Muscle of leg (tissue), 16 donors: ENCODE data around the gene KCNK18. TPM values are rescaled to one million over a fixed set of nuclear protein-coding genes. Genes with fewer than 3 reads are reported as not detected.

ENCODE experiments used
- DNase-seq: peaks from one replicate; pipeline ENCODE4 v3.0.0; 2013
- H3K27ac ChIP-seq: one replicate; pipeline ENCODE4 v1.5.1; 2013; ENCODE audit warnings: mild to moderate bottlenecking, low read length, control low read depth
- H3K27me3 ChIP-seq: one replicate; pipeline ENCODE4 v1.6.1; 2013; ENCODE audit warnings: low read length; ENCODE audit not compliant: control insufficient read depth, insufficient read depth
- H3K36me3 ChIP-seq: one replicate; pipeline ENCODE4 v1.6.1; 2013; ENCODE audit warnings: low read length; ENCODE audit not compliant: control insufficient read depth, insufficient read depth
- H3K4me1 ChIP-seq: one replicate; pipeline ENCODE4 v1.6.1; 2013; ENCODE audit warnings: low read length; ENCODE audit not compliant: control insufficient read depth, insufficient read depth
- H3K4me3 ChIP-seq: one replicate; pipeline ENCODE4 v1.5.1; 2013; ENCODE audit warnings: low read length, control low read depth
- H3K9me3 ChIP-seq: replicated peaks from 2 replicates; pipeline ENCODE4 v1.6.1; 2013; ENCODE audit warnings: low read depth, low read length; ENCODE audit not compliant: control insufficient read depth
- WGBS: methylation state at CpG from one replicate; pipeline ENCODE4 v1.1.5; 2013; ENCODE audit warnings: missing lambda C conversion rate; ENCODE audit not compliant: insufficient coverage; 5-methylcytosine and 5-hydroxymethylcytosine counted together
- long read RNA-seq, 11 donors: transcript quantifications; one replicate each; lab custom pipeline, GENCODE V29; 2026
- polyA plus RNA-seq, 8 donors: library from polyadenylated mRNA; unstranded; fragments of 120-200 nt; gene quantifications; one replicate each; pipeline versions ENCODE4 v1.2.1 to v1.2.3, GENCODE V29; 2013; ENCODE audit warnings: inconsistent platforms in 1 of 8, low replicate concordance in 1 of 8; ENCODE audit not compliant: insufficient read length in 8 of 8, insufficient read depth in 1 of 8
- total RNA-seq: library from RNA; stranded (reverse); fragments of 120-200 nt; gene quantifications from one replicate; pipeline ENCODE4 v1.2.4, GENCODE V29; 2013

The KCNK18 gene
- total RNA-seq (not detected), polyA plus RNA-seq (not detected)
- long read RNA-seq, donor 1: 0 reads
- long read RNA-seq, donor 2: 0 reads
- long read RNA-seq, donor 3: 0 reads
- long read RNA-seq, donor 4: 0 reads
- long read RNA-seq, donor 5: 0 reads
- long read RNA-seq, donor 6: 0 reads
- long read RNA-seq, donor 7: 0 reads
- long read RNA-seq, donor 8: 0 reads
- long read RNA-seq, donor 9: 0 reads
- long read RNA-seq, donor 10: 0 reads
- long read RNA-seq, donor 11: 0 reads

GRCh38 chr10:117197189-117197588 is at the start of gene KCNK18:
Gene KCNK18, plus strand, starts transcription at chr10:117197489. Its CDS starts 0 bp downstream, at chr10:117197489.
- no peaks in the 10 kb centered on the region for H3K27me3 ChIP-seq
- 86% methylated on average over 7 of the region's 12 CpGs for WGBS
- DNase-seq: no peak
- no peaks in the 10 kb centered on the region for H3K4me1 ChIP-seq
- no peak within 1 kb of the TSS for H3K27ac ChIP-seq
- H3K36me3 ChIP-seq: no peaks in the 10 kb centered on the region
- H3K4me3 ChIP-seq: no peak within 1 kb of the TSS
- no peaks in the 10 kb centered on the region for H3K9me3 ChIP-seq

GRCh38 chr10:117148284-117148683 is 49.0 kb upstream of the KCNK18 start:
- H3K36me3 ChIP-seq: no peaks in the 10 kb centered on the region
- DNase-seq: no peak
- no peak overlapping the region for H3K4me3 ChIP-seq
- H3K9me3 ChIP-seq: peaks cover 7% of the 10 kb centered on the region
- WGBS: 70% methylated on average over 2 of the region's 3 CpGs
- H3K4me1 ChIP-seq: peaks cover 3% of the 10 kb centered on the region
- H3K27ac ChIP-seq: no peak overlapping the region
- peaks cover 44% of the 10 kb centered on the region for H3K27me3 ChIP-seq

DNA sequence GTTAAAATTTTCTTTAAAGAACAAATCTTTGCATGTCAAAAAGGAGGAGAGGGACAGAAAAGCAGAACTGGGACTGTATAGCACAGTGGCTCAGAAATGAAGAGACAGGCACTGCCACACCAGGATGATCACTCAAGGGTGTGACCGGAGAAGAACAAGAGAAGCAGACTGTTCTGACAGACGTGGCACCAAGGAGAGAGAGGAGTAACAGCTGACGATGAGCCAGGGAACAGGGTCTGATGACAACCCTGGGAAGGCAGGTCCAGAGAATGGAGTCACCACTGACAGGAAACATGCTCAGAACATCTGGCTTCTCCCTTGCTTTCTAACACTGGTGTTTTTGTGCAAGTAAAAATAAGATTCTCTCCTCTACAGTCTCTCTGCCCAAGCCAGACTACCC is 44.6 kb upstream of the KCNK18 start:
- peaks cover 3% of the 10 kb centered on the region for H3K4me1 ChIP-seq
- no peaks in the 10 kb centered on the region for H3K9me3 ChIP-seq
- H3K36me3 ChIP-seq: no peaks in the 10 kb centered on the region
- WGBS: 36% methylated on average over 3 of the region's 3 CpGs
- H3K4me3 ChIP-seq: no peak overlapping the region
- H3K27me3 ChIP-seq: peaks cover 57% of the 10 kb centered on the region
- no peak overlapping the region for H3K27ac ChIP-seq
- no peak for DNase-seq

DNA sequence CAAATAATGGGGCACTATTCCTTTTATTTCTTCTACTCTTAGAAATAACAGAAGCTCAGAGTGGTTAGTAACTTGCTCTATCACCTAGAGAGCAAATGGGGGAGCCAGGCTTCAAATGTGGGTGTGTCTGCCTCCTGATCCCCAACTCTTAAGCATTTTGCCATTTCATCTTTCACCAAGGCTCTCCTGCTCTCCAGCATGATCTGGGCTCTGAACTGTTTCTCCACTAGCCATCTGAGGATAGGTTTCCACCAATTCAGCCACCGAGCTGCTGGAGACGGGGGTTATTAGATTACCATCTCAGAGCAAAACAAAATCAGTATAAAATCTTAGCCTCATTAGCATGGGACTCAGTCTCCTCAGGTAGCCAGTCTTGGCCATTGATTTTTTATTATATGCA is 39.0 kb upstream of the KCNK18 start:
- Histone ChIP-seq H3K27me3 (peaks cover 76% of the 10 kb centered on the region), H3K4me3 (no peak overlapping the region), H3K27ac (no peak overlapping the region), H3K9me3 (no peaks in the 10 kb centered on the region), H3K36me3 (no peaks in the 10 kb centered on the region), H3K4me1 (peaks cover 6% of the 10 kb centered on the region)
- WGBS: no CpG with 5 or more reads among the region's 2 CpGs
- DNase-seq: no peak

GRCh38 chr10:117159390-117159789 is 37.9 kb upstream of the KCNK18 start:
- WGBS: 13% methylated on average over 4 of the region's 6 CpGs
- no peak for DNase-seq
- peaks cover 82% of the 10 kb centered on the region for H3K27me3 ChIP-seq
- no peaks in the 10 kb centered on the region for H3K36me3 ChIP-seq
- no peak overlapping the region for H3K27ac ChIP-seq
- no peak overlapping the region for H3K4me3 ChIP-seq
- H3K9me3 ChIP-seq: no peaks in the 10 kb centered on the region
- peaks cover 11% of the 10 kb centered on the region for H3K4me1 ChIP-seq

- no peaks in the 10 kb centered on the region for H3K36me3 ChIP-seq
- peaks cover 80% of the 10 kb centered on the region for H3K27me3 ChIP-seq
- peaks cover 18% of the 10 kb centered on the region for H3K4me1 ChIP-seq
- no peak for DNase-seq
- whole genome bisulfite sequencing: no CpG with 5 or more reads among the region's 5 CpGs
- no peak overlapping the region for H3K4me3 ChIP-seq
- no peak overlapping the region for H3K27ac ChIP-seq
- no peaks in the 10 kb centered on the region for H3K9me3 ChIP-seq
Measured at GRCh38 chr10:117160567-117160966, 36.7 kb upstream of the KCNK18 start.

GRCh38 chr10:117161386-117162033 is 35.8 kb upstream of the KCNK18 start:
- H3K4me1 ChIP-seq: peaks cover 26% of the 10 kb centered on the region

DNA sequence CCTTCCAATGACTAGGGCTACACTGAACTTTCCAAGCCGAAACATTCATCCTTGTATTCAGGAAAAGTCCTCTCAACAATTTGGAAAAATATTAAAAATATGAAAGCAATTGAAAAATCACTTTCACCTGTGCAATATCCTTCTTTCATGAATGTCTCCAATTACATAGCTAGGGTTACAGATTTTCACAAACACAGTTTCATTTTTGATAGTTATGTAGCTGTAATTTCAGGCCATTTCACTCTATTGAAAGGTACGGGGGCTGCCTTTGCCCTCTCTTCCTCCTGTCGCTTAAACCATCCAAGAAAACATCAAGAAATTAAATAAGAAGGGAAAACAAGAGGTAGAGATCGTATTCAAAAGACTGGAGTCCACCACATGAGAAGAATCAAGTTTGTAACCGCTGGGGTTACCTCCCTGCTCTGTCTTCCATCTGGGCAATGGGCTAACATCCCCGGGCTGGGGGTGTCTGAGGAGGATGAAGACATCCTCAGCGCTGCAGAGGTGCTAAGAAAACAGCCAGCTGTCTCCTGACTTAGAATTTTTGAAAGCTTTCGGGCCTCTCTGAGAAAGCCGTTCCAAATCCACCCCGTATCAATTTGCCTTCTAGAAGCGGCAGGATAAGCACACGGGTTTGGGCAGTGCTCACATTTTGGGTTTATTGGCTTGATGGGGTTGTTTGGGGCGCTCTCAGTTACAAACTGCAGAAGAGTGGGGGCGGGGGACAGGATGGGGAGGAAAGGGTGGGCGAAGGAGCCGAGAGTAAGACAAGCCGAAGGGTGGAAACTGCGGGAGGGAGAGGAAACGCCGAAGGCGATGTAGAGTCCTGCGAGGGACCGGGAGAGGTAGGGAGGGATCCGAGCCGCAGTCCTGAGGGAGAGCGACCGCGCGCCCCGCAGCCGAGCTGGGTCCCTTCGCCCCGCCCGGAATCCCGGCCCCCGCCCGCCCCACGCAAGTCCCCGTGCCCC is 34.9 kb upstream of the KCNK18 start:
- Histone ChIP-seq H3K4me3 (no peak overlapping the region), H3K36me3 (no peaks in the 10 kb centered on the region), H3K27ac (no peak overlapping the region), H3K4me1 (peaks cover 26% of the 10 kb centered on the region), H3K9me3 (no peaks in the 10 kb centered on the region), H3K27me3 (peaks cover 83% of the 10 kb centered on the region)
- no peak for DNase-seq
- 2% methylated on average over 32 of the region's 39 CpGs for WGBS

More at GRCh38 chr10:117161386-117162033, 35.8 kb upstream of the KCNK18 start:
- peaks cover 82% of the 10 kb centered on the region for H3K27me3 ChIP-seq
- H3K4me3 ChIP-seq: no peak overlapping the region
- no peaks in the 10 kb centered on the region for H3K9me3 ChIP-seq
- no peaks in the 10 kb centered on the region for H3K36me3 ChIP-seq
- DNase-seq: no peak
- 0% methylated on average over 2 of the region's 6 CpGs for WGBS
- H3K27ac ChIP-seq: no peak overlapping the region

- no peaks in the 10 kb centered on the region for H3K9me3 ChIP-seq
- H3K27ac ChIP-seq: no peak overlapping the region
- H3K4me1 ChIP-seq: peaks cover 32% of the 10 kb centered on the region
- 1% methylated on average over 71 of the region's 82 CpGs for WGBS
- H3K36me3 ChIP-seq: no peaks in the 10 kb centered on the region
- DNase-seq: no peak
- no peak overlapping the region for H3K4me3 ChIP-seq
- H3K27me3 ChIP-seq: peaks cover 86% of the 10 kb centered on the region
Measured at GRCh38 chr10:117163061-117163953, 34.0 kb upstream of the KCNK18 start.
